GM18519 (cell line): ENCODE data around the gene CAPG.
"Not testable (repeated sequence)": the region's sequence is repeated elsewhere in the genome, so short reads cannot be mapped to it uniquely, and the experiment has no call there.

Experiments used
- ATAC-seq: cut with Tn5 transposase; IDR thresholded peaks from one replicate; pipeline ENCODE4 v1.9.1; 2021; ENCODE audit warnings: mild to moderate bottlenecking, moderate library complexity; ENCODE audit not compliant: unreplicated experiment, low FRiP score

The CAPG gene

DNA sequence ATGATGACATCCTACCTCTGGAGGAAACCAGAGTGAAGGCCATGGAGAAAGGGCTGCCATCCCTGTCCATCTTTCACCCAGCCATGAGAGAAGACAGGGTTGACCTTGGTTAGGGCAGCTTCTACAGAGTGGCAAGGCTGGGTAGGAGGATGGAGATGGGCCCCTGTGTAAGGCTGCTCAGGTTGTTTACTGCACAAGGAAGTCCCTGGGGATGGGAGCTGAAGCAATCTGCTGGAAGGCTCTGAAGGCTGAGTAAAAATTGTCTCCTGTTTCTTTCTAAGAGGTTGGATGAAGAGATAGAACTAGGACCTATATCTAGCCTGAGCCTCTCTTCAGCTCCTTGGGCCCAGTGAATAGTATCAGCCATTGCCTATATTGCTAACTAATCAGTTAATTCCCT, 41.2 kb downstream of the CAPG start:
- ATAC-seq = no peak

DNA sequence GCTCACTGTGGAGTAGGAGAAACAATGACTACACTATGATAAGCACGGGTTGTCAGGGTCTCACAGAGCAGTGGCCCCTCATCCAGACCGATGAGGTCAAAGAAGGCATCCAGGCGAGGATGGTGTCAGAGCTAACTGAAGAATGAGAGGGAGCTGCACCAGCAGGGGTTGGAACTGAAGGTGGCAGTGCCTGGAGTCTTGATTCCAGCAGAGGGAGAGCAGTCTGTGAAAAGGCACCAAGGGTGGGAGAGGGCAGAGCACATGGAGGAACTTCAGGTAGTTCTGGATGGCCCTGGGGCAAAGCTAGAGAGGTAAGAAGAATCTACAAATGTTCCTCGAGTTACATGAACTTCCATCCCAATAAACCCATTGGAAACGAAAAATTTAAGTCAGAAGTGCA, 43.0 kb downstream of the CAPG start:
- ATAC-seq = no peak

DNA sequence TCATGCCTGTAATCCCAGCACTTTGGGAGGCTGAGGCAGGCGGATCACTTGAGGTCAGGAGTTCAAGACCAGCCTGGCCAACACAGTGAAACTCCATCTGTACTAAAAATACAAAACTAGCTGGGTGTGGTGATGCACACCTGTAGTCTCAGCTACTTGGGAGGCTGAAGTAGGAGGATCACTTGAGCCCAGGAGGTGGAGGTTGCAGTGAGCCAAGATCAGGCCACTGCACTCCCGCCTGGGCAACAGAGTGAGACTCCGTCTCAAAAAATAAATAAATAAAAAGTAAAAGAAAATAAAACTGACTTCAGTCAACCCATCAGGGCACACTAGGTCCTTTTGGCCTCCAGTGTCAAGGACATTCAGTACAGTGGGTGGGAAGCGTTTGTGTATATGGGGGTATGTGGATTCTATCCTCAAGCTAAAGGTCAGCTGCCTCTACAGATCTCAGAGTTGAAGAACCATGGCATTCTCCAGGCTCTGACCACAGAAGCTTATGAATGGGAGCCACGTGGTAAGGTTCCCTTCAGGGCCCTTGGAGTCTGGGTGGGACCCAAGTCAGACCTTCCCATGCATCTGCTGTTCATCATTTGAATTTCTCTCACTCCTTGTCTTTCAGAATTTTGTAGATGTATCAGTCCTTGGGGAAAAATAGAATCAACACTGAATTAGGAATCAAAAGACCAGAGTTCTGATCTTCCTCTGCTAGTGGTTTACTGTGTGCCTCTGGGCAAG, 47.3 kb downstream of the CAPG start:
- not testable (repeated sequence) for ATAC-seq

DNA sequence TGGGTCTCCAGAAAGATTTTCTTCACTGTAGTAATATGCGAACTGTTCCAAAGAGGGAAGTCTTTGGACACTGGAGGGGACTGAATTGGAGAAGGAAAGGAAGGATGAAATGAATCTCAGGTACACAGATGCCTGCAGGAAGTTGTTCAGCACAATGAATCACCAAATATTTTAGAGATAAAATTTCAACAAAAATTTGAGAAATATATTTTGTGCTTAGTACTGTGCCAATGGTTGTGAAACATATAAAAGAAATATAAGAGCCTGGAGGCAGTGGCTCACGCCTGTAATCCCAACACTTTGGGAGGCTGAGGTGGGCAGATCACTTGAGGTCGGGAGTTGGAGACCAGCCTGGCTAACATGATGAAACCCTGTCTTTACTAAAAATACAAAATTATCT, 52.4 kb downstream of the CAPG start:
- no peak for ATAC-seq

DNA sequence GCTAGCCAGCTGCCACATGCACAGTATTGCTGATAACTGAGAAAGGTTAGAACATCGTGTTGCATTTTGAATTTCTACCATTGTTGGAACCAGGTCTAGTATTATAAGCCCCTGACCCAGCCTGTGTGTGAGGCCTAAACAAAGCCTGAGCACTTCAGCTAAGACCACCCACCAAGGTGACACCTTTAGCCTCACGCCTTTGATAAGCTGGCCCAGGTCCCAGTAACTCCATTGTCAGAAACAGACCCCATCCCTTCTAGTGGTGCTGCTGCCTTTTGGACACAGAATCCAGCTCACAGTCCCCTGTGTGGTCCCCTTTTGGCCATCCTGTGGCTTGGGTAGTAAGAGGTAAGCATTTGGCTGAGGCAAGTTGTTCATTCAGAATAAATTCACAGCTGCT, 54.0 kb downstream of the CAPG start:
- ATAC-seq = no peak

DNA sequence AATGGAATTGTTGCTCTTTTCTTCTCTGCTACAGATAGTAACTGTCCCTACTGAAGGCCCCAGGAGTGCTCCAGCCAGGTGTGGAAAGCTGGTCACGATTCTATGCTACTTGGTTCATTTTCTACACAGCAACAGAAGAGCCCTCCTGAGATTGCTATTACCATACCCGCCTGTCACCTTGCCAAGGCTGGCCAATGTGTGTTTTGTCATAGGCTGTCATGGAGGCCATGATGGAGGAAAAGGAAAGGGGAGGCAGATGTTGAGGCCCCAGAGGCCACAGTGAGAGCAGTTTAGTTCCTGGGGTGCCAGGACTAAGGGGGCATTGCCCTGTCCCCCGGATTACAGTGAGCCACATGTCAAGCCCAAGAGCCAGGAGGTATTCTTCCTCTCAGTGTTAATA, 54.6 kb downstream of the CAPG start:
- no peak for ATAC-seq

DNA sequence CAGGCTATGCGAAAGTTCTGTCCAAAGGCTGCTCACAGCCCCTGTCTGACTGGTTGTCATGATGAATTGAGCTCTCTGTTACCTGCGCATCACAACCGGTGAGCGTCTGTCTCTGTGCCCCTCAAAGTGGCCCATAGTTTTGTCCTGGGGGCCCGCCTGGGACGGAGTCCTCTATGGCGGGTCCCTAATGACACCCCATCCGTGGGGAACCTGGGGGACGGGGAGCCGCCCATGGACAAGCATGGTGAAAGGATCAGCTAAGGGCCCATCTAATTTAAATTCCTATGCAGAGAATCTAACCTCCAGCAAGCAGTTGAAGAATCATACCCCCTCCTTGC, 55.1 kb downstream of the CAPG start:
- ATAC-seq = peak; percentile 4

DNA sequence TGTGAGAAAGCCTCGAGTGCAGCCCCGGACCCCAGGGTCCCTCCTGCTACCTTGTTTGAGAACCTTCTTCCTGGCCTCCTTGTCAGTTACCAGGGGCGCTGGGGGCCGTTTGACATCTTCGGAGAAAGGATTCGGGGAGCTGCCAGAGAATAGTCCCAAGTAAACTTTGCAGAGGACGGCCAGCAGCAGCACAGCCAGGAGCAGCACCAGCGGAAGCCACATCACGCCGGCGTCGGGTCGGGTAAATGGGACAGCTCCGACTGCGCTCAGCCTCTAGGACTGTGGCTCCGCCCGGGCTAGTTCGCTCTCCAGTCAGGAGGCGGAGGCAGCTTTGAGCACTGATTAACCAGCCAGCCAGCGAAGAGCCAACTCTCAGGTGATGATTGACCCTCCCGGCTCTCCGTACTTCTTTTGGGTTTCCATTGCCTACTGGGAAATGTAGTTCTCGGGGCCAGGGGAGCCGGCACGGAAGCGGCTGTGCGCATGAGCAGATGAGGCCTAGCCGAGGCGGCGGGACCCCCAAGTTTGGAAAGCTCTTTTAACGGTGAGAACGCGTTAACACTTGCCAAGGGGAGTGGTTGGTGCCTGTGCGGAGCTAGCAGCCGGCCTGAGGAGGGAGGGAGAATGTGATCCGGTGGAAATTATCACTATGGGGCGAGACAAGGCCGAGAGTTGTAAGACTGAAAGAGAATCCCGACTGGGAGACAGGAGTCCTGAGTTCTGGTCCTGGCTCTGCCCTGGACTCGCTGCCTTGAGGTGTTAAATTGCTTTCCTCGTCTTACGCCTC, 55.7 kb downstream of the CAPG start, which contains the start of the genes ELMOD3 and RETSAT:
ELMOD3 (plus strand) TSS at position 484 of the 787 bp plus-strand sequence. CDS start 2,430 bp downstream, outside the sequence.
RETSAT (minus strand) TSS at position 243 of the 787 bp plus-strand sequence; CDS start at position 222, 21 bp downstream.
- ATAC-seq = peak; percentile 93

DNA sequence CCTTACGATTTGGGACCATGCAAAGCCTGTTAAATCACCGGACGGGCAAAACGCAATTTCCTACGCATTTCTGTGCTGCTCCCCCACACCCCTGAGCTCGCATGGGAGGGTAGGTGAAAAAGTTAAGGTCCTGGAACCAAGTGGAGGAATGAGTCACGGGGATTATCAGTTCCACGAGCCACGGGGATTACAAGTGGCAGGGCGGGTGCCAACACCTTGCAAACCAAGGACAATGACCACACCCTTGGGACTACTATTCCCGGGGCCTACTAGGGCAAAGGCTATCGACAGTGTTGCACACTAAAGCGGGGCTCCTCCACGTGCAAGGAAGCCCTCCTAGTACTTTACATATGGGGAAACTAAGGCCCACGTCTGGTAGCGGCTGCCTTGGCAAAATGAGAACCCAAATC, 56.3 kb downstream of the CAPG start:
- no peak for ATAC-seq

DNA sequence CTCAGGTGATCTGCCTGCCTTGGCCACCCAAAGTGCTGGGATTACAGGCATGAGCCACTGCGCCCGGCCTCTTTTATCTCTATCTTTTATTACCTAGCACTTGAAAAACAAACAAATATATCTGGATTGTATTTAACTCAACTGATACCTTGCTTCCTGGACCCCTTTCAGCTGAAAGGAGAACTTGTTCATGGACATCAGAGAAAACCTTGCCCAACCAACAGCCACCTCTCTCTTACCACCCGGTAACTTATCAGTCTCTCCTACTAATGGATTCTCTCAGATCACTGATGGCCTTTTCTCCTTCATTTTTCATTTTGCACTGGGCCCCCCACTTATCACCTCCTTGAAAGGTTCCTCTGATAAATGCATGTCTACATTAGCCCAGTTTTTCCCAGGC, 62.6 kb downstream of the CAPG start:
- no peak for ATAC-seq
